Psoas muscle (tissue), 8 donors: ENCODE measurements around the gene OCRL. TPM values are rescaled to one million over a fixed set of nuclear protein-coding genes. Genes with fewer than 3 reads are reported as not detected.
"Not testable (repeated sequence)": the region's sequence is repeated elsewhere in the genome, so short reads cannot be mapped to it uniquely, and the experiment has no call there.

Experiments used
- ATAC-seq, 4 donors: fragments of 200-7000 bp; cut with Tn5 transposase; one replicate each; pipeline ENCODE4 v1.9.1; 2020; ENCODE audit warnings: moderate library complexity in 3 of 4, mild to moderate bottlenecking in 2 of 4
- DNase-seq, 2 donors: peaks; one replicate each; pipeline ENCODE4 v3.0.0-alpha.2; 2020
- H3K27ac ChIP-seq: fragments of 200-600 bp; one replicate; pipeline ENCODE4 v1.8.0; 2022
- H3K27me3 ChIP-seq, 3 donors: fragments of 200-600 bp in 1 of 3; one replicate each; pipeline versions ENCODE4 v1.6.1 to v1.8.0; 2013 to 2022; ENCODE audit warnings: low read length in 2 of 3, mild to moderate bottlenecking in 2 of 3, moderate library complexity in 1 of 3; ENCODE audit not compliant: insufficient read depth in 3 of 3
- H3K36me3 ChIP-seq, 2 donors: fragments of 200-600 bp in 1 of 2; one replicate each; pipeline versions ENCODE4 v1.6.1 to v1.8.0; 2013 to 2022; ENCODE audit warnings: low read depth in 1 of 2, mild to moderate bottlenecking in 1 of 2, moderate library complexity in 1 of 2; ENCODE audit not compliant: insufficient read depth in 1 of 2
- H3K4me1 ChIP-seq: fragments of 200-600 bp; one replicate; pipeline ENCODE4 v1.8.0; 2022
- H3K4me3 ChIP-seq: fragments of 200-600 bp; one replicate; pipeline ENCODE4 v1.8.0; 2022; ENCODE audit warnings: mild to moderate bottlenecking
- H3K9me3 ChIP-seq: fragments of 200-600 bp; one replicate; pipeline ENCODE4 v1.8.0; 2022
- CTCF ChIP-seq: fragments of 200-600 bp; IDR thresholded peaks from one replicate; pipeline ENCODE4 v1.8.0; 2022; ENCODE audit warnings: antibody characterized with exemption
- WGBS, 3 donors: extraction: QIAGEN DNeasy Blood & Tissue Kit; methylation state at CpG; one replicate each; pipeline versions ENCODE4 v1.1.6 to v1.1.7; 2013; 5-methylcytosine and 5-hydroxymethylcytosine counted together
- intact Hi-C, 2 donors: fragments of 100-400 bp; cut with DNase I; formaldehyde crosslinking; loops; one replicate each; pipeline versions ENCODE4 v1.11.0 to v1.14.2; 2022
- polyA plus RNA-seq, 3 donors: library from polyadenylated mRNA; stranded (reverse); fragments of 200-250 nt; gene quantifications; one replicate each; pipeline ENCODE4 v1.2.3, GENCODE V29; 2013
- total RNA-seq, 4 donors: library from RNA; stranded (reverse); fragmentation: NEBNext Ultra II Directional in 2 of 4; extraction: Animal tissue kit (Norgen Biotek cat#: 25700) in 2 of 4; gene quantifications; one replicate each; pipeline versions ENCODE4 v1.2.1 to v1.2.4, GENCODE V29; 2021 to 2023
- donor health status: healthy with polysubstance abuse.
- donor health status: DM: no; HTN: no; CAD: no; lungs with moderate emphysema.
- donor health status: Bipolar disorder and iron deficiency.
- donor health status: healthy.
- donor health status: DM: yes; HTN: yes; CAD: no.
- donor health status: DM: no; HTN: no; CAD: no.
- donor health status: DM: no; HTN: no; CAD: no.
- donor health status: DM: yes; HTN: yes; CAD: no.

The OCRL gene
- total and polyA plus RNA-seq, 7 donors, result 5.1 to 14.8 (median 10.5) TPM

- WGBS, 3 donors, result 38 to 79% (median 38%) methylated on average over 3 of the region's 3 CpGs
These were observed 21.4 kb downstream of the OCRL start for GRCh38 chrX:129561453-129561852.

GRCh38 chrX:129564345-129564744 is 24.3 kb downstream of the OCRL start:
- H3K36me3 ChIP-seq, result peaks cover 0 to 65% of the 10 kb centered on the region in 2 donors
- H3K4me1 ChIP-seq, DNase-seq, H3K4me3 ChIP-seq, H3K27ac ChIP-seq, ATAC-seq, H3K9me3 ChIP-seq, H3K27me3 ChIP-seq, intact Hi-C loops: not testable (repeated sequence)
- 92 to 100% (median 96%) methylated on average over 1 to 4 of the region's 5 CpGs for WGBS, 3 donors

More at GRCh38 chrX:129561453-129561852, 21.4 kb downstream of the OCRL start:
- peaks cover 0 to 60% of the 10 kb centered on the region in 2 donors for H3K36me3 ChIP-seq
- H3K27me3 ChIP-seq, result no peaks in the 10 kb centered on the region
- H3K9me3 ChIP-seq, result no peaks in the 10 kb centered on the region
- peak in 1 of 4 donors; percentile 66 for ATAC-seq
- H3K27ac ChIP-seq, result no peak overlapping the region
- no peak for TF ChIP-seq CTCF
- intact Hi-C loops, result no loop called here
- no peaks in the 10 kb centered on the region for H3K4me1 ChIP-seq
- DNase-seq, result no peak
- no peak overlapping the region for H3K4me3 ChIP-seq

GRCh38 chrX:129565046-129565650 is 25.1 kb downstream of the OCRL start:
- H3K9me3 ChIP-seq, result no peaks in the 10 kb centered on the region
- H3K27me3 ChIP-seq, result no peaks in the 10 kb centered on the region
- intact Hi-C loops, result no loop called here
- no peak for ATAC-seq
- WGBS, 3 donors, result 18 to 36% (median 32%) methylated on average over 3 of the region's 3 CpGs
- no peak for TF ChIP-seq CTCF
- no peak overlapping the region for H3K4me3 ChIP-seq
- peaks cover 0 to 64% of the 10 kb centered on the region in 2 donors for H3K36me3 ChIP-seq
- no peak for DNase-seq
- no peak overlapping the region for H3K27ac ChIP-seq
- no peaks in the 10 kb centered on the region for H3K4me1 ChIP-seq

GRCh38 chrX:129566073-129566472 is 26.0 kb downstream of the OCRL start:
- Histone ChIP-seq H3K27ac (no peak overlapping the region), H3K27me3 (no peaks in the 10 kb centered on the region), H3K4me1 (no peaks in the 10 kb centered on the region), H3K4me3 (no peak overlapping the region), H3K9me3 (no peaks in the 10 kb centered on the region), H3K36me3 (peaks cover 0 to 63% of the 10 kb centered on the region in 2 donors)
- DNase-seq, result no peak
- no peak for ATAC-seq
- TF ChIP-seq CTCF, result no peak
- intact Hi-C loops, result no loop called here
- WGBS, 3 donors, result 23 to 56% (median 38%) methylated on average over 1 of the region's 1 CpG

- WGBS, 3 donors, result 61 to 89% (median 74%) methylated on average over 3 of the region's 3 CpGs
- ATAC-seq (peak in 3 of 4 donors; percentile 34 to 62 (median 48)), DNase-seq (no peak)
- Histone ChIP-seq H3K27ac (peak overlapping the region; percentile 16), H3K36me3 (peaks cover 2 to 46% of the 10 kb centered on the region in 2 donors), H3K27me3 (no peaks in the 10 kb centered on the region), H3K4me1 (peaks cover 4% of the 10 kb centered on the region), H3K4me3 (no peak overlapping the region), H3K9me3 (no peaks in the 10 kb centered on the region)
- intact Hi-C loops, result no loop called here
- TF ChIP-seq CTCF, result no peak
These were observed 28.3 kb downstream of the OCRL start for GRCh38 chrX:129568349-129568748.
